HG03439 (cell line): Measurements from ENCODE around the gene NPIPA7.
"Not testable (repeated sequence)": the region's sequence is repeated elsewhere in the genome, so short reads cannot be mapped to it uniquely, and the experiment has no call there.

ENCODE experiments used
- ATAC-seq: cut with Tn5 transposase; IDR thresholded peaks from one replicate; pipeline ENCODE4 v1.9.1; 2021; ENCODE audit warnings: mild to moderate bottlenecking, moderate library complexity; ENCODE audit not compliant: unreplicated experiment

Gene NPIPA7

GRCh38 chr16:16378840-16379239, at the start of gene NPIPA7:
NPIPA7 (plus strand) TSS chr16:16379140; CDS start chr16:16379245, 105 bp downstream.
- ATAC-seq = not testable (repeated sequence)

GRCh38 chr16:16331466-16331865, 47.5 kb upstream of the NPIPA7 start:
- ATAC-seq = not testable (repeated sequence)

- ATAC-seq = not testable (repeated sequence)
Measured at GRCh38 chr16:16357556-16357955, 21.4 kb upstream of the NPIPA7 start.

- ATAC-seq = not testable (repeated sequence)
Measured at GRCh38 chr16:16358539-16359240, 20.2 kb upstream of the NPIPA7 start.

GRCh38 chr16:16363595-16363994, 15.3 kb upstream of the NPIPA7 start:
- not testable (repeated sequence) for ATAC-seq

GRCh38 chr16:16364100-16364499, 14.8 kb upstream of the NPIPA7 start:
- ATAC-seq = not testable (repeated sequence)

GRCh38 chr16:16364701-16365100, 14.2 kb upstream of the NPIPA7 start:
- ATAC-seq = not testable (repeated sequence)

- ATAC-seq = not testable (repeated sequence)
Measured at GRCh38 chr16:16365319-16365718, 13.6 kb upstream of the NPIPA7 start.

- not testable (repeated sequence) for ATAC-seq
Measured at GRCh38 chr16:16365851-16366250, 13.1 kb upstream of the NPIPA7 start.

GRCh38 chr16:16366552-16367284, 12.2 kb upstream of the NPIPA7 start:
- not testable (repeated sequence) for ATAC-seq

GRCh38 chr16:16367285-16367628, 11.7 kb upstream of the NPIPA7 start:
- not testable (repeated sequence) for ATAC-seq

- ATAC-seq = not testable (repeated sequence)
Measured at GRCh38 chr16:16369081-16369856, 9.7 kb upstream of the NPIPA7 start.

- not testable (repeated sequence) for ATAC-seq
Measured at GRCh38 chr16:16371136-16371735, 7.7 kb upstream of the NPIPA7 start.

- ATAC-seq = not testable (repeated sequence)
Measured at GRCh38 chr16:16374192-16374591, 4.7 kb upstream of the NPIPA7 start.

GRCh38 chr16:16399685-16400084, 20.7 kb downstream of the NPIPA7 start:
- ATAC-seq = not testable (repeated sequence)

- not testable (repeated sequence) for ATAC-seq
Measured at GRCh38 chr16:16402333-16402732, 23.4 kb downstream of the NPIPA7 start.

- not testable (repeated sequence) for ATAC-seq
Measured at GRCh38 chr16:16404283-16404682, 25.3 kb downstream of the NPIPA7 start.

- ATAC-seq = not testable (repeated sequence)
Measured at GRCh38 chr16:16405421-16405820, 26.5 kb downstream of the NPIPA7 start.

GRCh38 chr16:16408430-16408829, 29.5 kb downstream of the NPIPA7 start:
- ATAC-seq = not testable (repeated sequence)

GRCh38 chr16:16413773-16414172, 34.8 kb downstream of the NPIPA7 start:
- not testable (repeated sequence) for ATAC-seq

- not testable (repeated sequence) for ATAC-seq
Measured at GRCh38 chr16:16417071-16417470, 38.1 kb downstream of the NPIPA7 start.
